ENCODE data around the gene BAAT.

DNA sequence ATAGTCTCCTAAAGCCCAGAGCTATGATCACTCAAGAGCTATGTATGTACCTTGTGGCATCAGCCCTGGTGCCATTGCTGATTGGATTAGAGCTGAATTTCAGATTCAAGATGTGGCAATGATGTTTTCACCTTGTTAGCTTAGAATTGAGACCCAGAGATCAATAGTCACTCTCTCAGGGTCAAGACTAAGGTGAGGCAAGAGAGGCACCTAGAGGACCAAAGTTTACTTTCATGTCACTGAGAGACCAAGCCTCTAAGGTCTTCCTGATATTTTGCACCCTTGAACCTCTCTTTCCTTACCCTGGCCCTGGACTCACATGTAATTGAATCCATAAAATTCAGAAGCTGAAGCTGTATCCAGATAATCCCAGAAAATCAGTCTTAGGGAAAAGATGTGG is 42.8 kb downstream of the BAAT start:
- TF ChIP-seq EZH2 (IDR thresholded peaks at IDR 0.05; ENCODE audit: insufficient read depth, poor library complexity, severe bottlenecking) (no peak), EZH2phosphoT487 (IDR thresholded peaks at IDR 0.05; ENCODE audit: insufficient read depth, low read depth) (no peak)
